Measurements from ENCODE around the gene SLC25A3. TPM values are rescaled to one million over a fixed set of nuclear protein-coding genes. Genes with fewer than 3 reads are reported as not detected.

The SLC25A3 gene
- polyA plus RNA-seq, 1 of the 3 experiments (the other 2 are of a cell fraction), result 470 TPM

GRCh38 chr12:98579347-98579746 is 14.1 kb upstream of the SLC25A3 start:
- Histone ChIP-seq H3K4me2 (no peak overlapping the region), H3K27ac (ENCODE audit: low read depth in 2 of 2, low read length in 1 of 2) (no peak overlapping the region), H3K36me3 (replicated peaks in 1 of 2; ENCODE audit: control insufficient read depth in 1 of 2, insufficient read depth in 2 of 2, low read length in 1 of 2) (no peaks in the 10 kb centered on the region), H3K4me1 (ENCODE audit: control insufficient read depth in 1 of 2, insufficient read depth in 2 of 2, low read depth in 1 of 2, low read length in 1 of 2) (0 out of 4 replicates have a peak, but pooled peaks cover 0 to 4% of the 10 kb centered on the region in 2 experiments), H3K79me2 (ENCODE audit: insufficient read depth) (no peaks in the 10 kb centered on the region), H2AFZ (ENCODE audit: low read depth) (no peak overlapping the region), H4K20me1 (ENCODE audit: insufficient read depth) (no peaks in the 10 kb centered on the region), H3K9ac (no peak overlapping the region), H3K9me2 (no peaks in the 10 kb centered on the region), H3K9me3 (no peaks in the 10 kb centered on the region), H3K4me3 (ENCODE audit: low read depth in 2 of 2, low read length in 1 of 2) (no peak overlapping the region), H3F3A (replicated peaks; ENCODE audit: insufficient read depth) (peaks cover 7% of the 10 kb centered on the region), H3K27me3 (ENCODE audit: insufficient read depth) (no peaks in the 10 kb centered on the region)
- no peak for DNase-seq
- ChIA-PET POLR2A (no interaction called here), CTCF (interaction anchor here (1.9 kb wide), 1 partner anchor 13 kb away, joined by 6 read pairs; no protein-coding TSS in a partner anchor)
- no peak for TF ChIP-seq USF1 (IDR thresholded peaks at IDR 0.05; ENCODE audit: borderline replicate concordance, low read depth)
- no peak for TF ChIP-seq FOXJ3 (CRISPR knock-in tag; IDR thresholded peaks at IDR 0.05)
- no peak for TF ChIP-seq SIN3A (IDR thresholded peaks at IDR 0.05; ENCODE audit: borderline replicate concordance, low read depth, low read length)
- no peak for TF ChIP-seq USF2 (IDR thresholded peaks at IDR 0.05; ENCODE audit: borderline replicate concordance, low read depth, low read length)
- no peak for TF ChIP-seq MAX (IDR thresholded peaks at IDR 0.05; ENCODE audit: low read depth)
- TF ChIP-seq SMC3 (IDR thresholded peaks at IDR 0.05; ENCODE audit: low read depth, low read length), result no peak
- TF ChIP-seq NRF1 (IDR thresholded peaks at IDR 0.05; ENCODE audit: low read depth, low read length), result no peak
- TF ChIP-seq ELF1 (IDR thresholded peaks at IDR 0.05), result no peak
- no peak for TF ChIP-seq MEF2A (IDR thresholded peaks at IDR 0.05; ENCODE audit: borderline replicate concordance, low read depth)
- 82% methylated on average over 5 of the region's 5 CpGs for WGBS (ENCODE audit: low lambda C conversion rate)

GRCh38 chr12:98579835-98580234 is 13.7 kb upstream of the SLC25A3 start:
- ChIA-PET CTCF (interaction anchor here (1.9 kb wide), 1 partner anchor 13 kb away, joined by 6 read pairs; no protein-coding TSS in a partner anchor), POLR2A (no interaction called here)
- no peak overlapping the region for H3K4me2 ChIP-seq
- no peak for TF ChIP-seq EZH2phosphoT487 (IDR thresholded peaks at IDR 0.05; ENCODE audit: borderline replicate concordance, low read depth)
- no peak for TF ChIP-seq TCF12 (IDR thresholded peaks at IDR 0.05)
- no peak for TF ChIP-seq CHD2 (IDR thresholded peaks at IDR 0.05; ENCODE audit: low read length, partially characterized antibody)
- TF ChIP-seq NFIC (IDR thresholded peaks at IDR 0.05; ENCODE audit: borderline replicate concordance), result no peak
- TF ChIP-seq POLR2AphosphoS5 (IDR thresholded peaks at IDR 0.05; ENCODE audit: low read depth, low read length), result no peak
- no peak for TF ChIP-seq GABPA (IDR thresholded peaks at IDR 0.05; ENCODE audit: low read depth)
- TF ChIP-seq ZBTB33 (IDR thresholded peaks at IDR 0.05; ENCODE audit: borderline replicate concordance, low read depth), result no peak
- no peak for TF ChIP-seq RCOR1 (IDR thresholded peaks at IDR 0.05; ENCODE audit: low read length)
- TF ChIP-seq IRF3 (IDR thresholded peaks at IDR 0.05; ENCODE audit: low read depth, low read length), result no peak
- no peak for TF ChIP-seq FOXM1 (IDR thresholded peaks at IDR 0.05; ENCODE audit: low read depth)
- no peak overlapping the region for H3K4me3 ChIP-seq (ENCODE audit: low read depth in 2 of 2, low read length in 1 of 2)
- H3K4me1 ChIP-seq (ENCODE audit: control insufficient read depth in 1 of 2, insufficient read depth in 2 of 2, low read depth in 1 of 2, low read length in 1 of 2), result 0 out of 4 replicates have a peak, but pooled peaks cover 0 to 4% of the 10 kb centered on the region in 2 experiments
- no peaks in the 10 kb centered on the region for H3K9me2 ChIP-seq
- H3K9ac ChIP-seq, result no peak overlapping the region
- H3F3A ChIP-seq (replicated peaks; ENCODE audit: insufficient read depth), result peaks cover 9% of the 10 kb centered on the region
- no peak overlapping the region for H3K27ac ChIP-seq (ENCODE audit: low read depth in 2 of 2, low read length in 1 of 2)
- 91% methylated on average over 3 of the region's 3 CpGs for WGBS (ENCODE audit: low lambda C conversion rate)
- no peaks in the 10 kb centered on the region for H3K27me3 ChIP-seq (ENCODE audit: insufficient read depth)
- H4K20me1 ChIP-seq (ENCODE audit: insufficient read depth), result no peaks in the 10 kb centered on the region
- no peaks in the 10 kb centered on the region for H3K36me3 ChIP-seq (replicated peaks in 1 of 2; ENCODE audit: control insufficient read depth in 1 of 2, insufficient read depth in 2 of 2, low read length in 1 of 2)
- no peak for DNase-seq
- H3K79me2 ChIP-seq (ENCODE audit: insufficient read depth), result no peaks in the 10 kb centered on the region
- H2AFZ ChIP-seq (ENCODE audit: low read depth), result no peak overlapping the region
- H3K9me3 ChIP-seq, result no peaks in the 10 kb centered on the region

All from SK-N-SH (cell line).